Upper lobe of left lung (tissue), 6 donors: Measurements from ENCODE around the gene ANGEL2. TPM values are rescaled to one million over a fixed set of nuclear protein-coding genes. Genes with fewer than 3 reads are reported as not detected.
"Not testable (repeated sequence)": the region's sequence is repeated elsewhere in the genome, so short reads cannot be mapped to it uniquely, and the experiment has no call there.

Experiments used
- ATAC-seq, 2 donors: fragments of 200-7000 bp; cut with Tn5 transposase; one replicate each; pipeline ENCODE4 v1.9.1; 2022; ENCODE audit warnings: mild to moderate bottlenecking in 2 of 2, moderate library complexity in 2 of 2; ENCODE audit not compliant: low FRiP score in 2 of 2
- DNase-seq, 2 donors: peaks; one replicate each; pipeline ENCODE4 v3.0.0-alpha.2; 2019 to 2020
- H3K27ac ChIP-seq, 4 donors: fragments of 200-600 bp; sonication (generic); one replicate each; pipeline ENCODE4 v1.5.1; 2016 to 2019
- H3K27me3 ChIP-seq, 4 donors: fragments of 200-600 bp; sonication (generic); one replicate each; pipeline ENCODE4 v1.5.1; 2017 to 2019
- H3K36me3 ChIP-seq, 4 donors: fragments of 200-600 bp; sonication (generic); one replicate each; pipeline ENCODE4 v1.5.1; 2016 to 2019
- H3K4me1 ChIP-seq, 4 donors: fragments of 200-600 bp; sonication (generic); one replicate each; pipeline ENCODE4 v1.5.1; 2018 to 2019
- H3K4me3 ChIP-seq, 4 donors: fragments of 200-600 bp; sonication (generic); one replicate each; pipeline ENCODE4 v1.5.1; 2017 to 2019; ENCODE audit warnings: mild to moderate bottlenecking in 2 of 4, moderate library complexity in 1 of 4
- H3K9me3 ChIP-seq, 4 donors: fragments of 200-600 bp; sonication (generic); one replicate each; pipeline ENCODE4 v1.5.1; 2018 to 2019
- CTCF ChIP-seq, 6 experiments: fragments of 450-650 bp in 4 of 6; fragments of 200-600 bp in 2 of 6; sonication (generic) in 2 of 6; IDR thresholded peaks; one replicate each; pipeline ENCODE4 v1.5.1; 2016 to 2019; ENCODE audit warnings: antibody characterized with exemption in 6 of 6
- EP300 ChIP-seq, 4 donors: sonication (generic); formaldehyde crosslinking; IDR thresholded peaks; one replicate each; pipeline ENCODE4 v1.5.1; 2017; ENCODE audit warnings: antibody characterized with exemption in 4 of 4, control low read depth in 2 of 4
- POLR2A ChIP-seq, 4 donors: fragments of 450-650 bp; IDR thresholded peaks; one replicate each; pipeline ENCODE4 v1.5.1; 2016 to 2017; ENCODE audit warnings: antibody characterized with exemption in 4 of 4, mild to moderate bottlenecking in 2 of 4
- POLR2AphosphoS5 ChIP-seq, 2 donors: sonication (generic); formaldehyde crosslinking; IDR thresholded peaks; one replicate each; pipeline ENCODE4 v1.5.1; 2017; ENCODE audit warnings: antibody characterized with exemption in 2 of 2
- WGBS, 2 donors: methylation state at CpG; one replicate each; pipeline ENCODE4 v1.1.5; 2017 to 2018; 5-methylcytosine and 5-hydroxymethylcytosine counted together
- total RNA-seq, 6 donors: library from RNA; depleted of rRNA in 4 of 6; stranded (reverse); fragments of >200 nt in 4 of 6; gene quantifications; one replicate each; pipeline versions ENCODE4 v1.1.0 to v1.2.1, GENCODE V29; 2016 to 2021
- donor health status: DM: no; HTN: no; CAD: no; lungs with moderate emphysema.
- donor health status: DM: no; HTN: yes; CAD: no; lungs with severe emphysema.

The ANGEL2 gene
- total RNA-seq, 6 donors from 2014 or later = 29.4 to 68.7 (median 35.6) TPM

DNA sequence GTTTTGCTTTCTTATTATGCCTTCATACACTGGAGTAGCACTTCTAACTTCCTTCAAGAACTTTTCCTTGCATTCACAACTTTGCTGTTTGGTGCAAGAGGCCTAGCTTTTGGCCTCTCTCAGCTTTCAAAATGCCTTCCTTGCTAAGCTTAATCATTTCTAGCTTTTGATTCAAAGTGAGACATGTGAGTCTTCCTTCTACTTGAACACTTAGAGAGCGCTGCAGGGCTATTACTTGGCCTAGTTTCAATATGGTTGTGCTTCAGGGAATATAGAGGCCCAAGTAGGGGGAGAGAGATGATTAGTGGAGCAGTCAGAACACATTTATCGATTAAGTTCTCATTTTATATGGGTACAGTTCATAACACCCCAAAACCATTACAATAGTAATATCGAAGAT is 12.4 kb downstream of the ANGEL2 start:
- no peak for ATAC-seq
- H3K36me3 ChIP-seq = peaks cover 5 to 86% (median 48%) of the 10 kb centered on the region in 4 donors

DNA sequence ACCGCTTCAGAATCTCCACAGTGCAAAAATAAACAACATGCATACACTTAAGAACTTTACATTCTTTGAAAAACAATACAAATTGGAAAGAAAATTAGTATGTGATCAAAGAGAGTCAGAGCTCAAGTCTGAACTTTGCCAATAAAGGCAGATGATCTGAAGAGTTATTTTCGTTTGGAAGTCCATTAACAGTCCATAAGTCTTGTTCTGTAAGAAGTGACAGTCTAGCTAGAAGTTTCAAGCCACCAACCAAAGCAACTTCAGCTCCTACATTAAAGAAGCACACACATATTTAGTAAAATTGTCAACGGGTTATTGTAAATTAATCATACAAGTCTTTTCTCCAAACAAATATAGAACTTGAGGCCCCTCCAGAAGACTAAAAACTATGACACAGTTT is 20.7 kb downstream of the ANGEL2 start:
- TF ChIP-seq EP300 (IDR thresholded peaks at IDR 0.05) (no peak), CTCF (IDR thresholded peaks at IDR 0.05) (no peak), POLR2AphosphoS5 (IDR thresholded peaks at IDR 0.05) (no peak), POLR2A (IDR thresholded peaks at IDR 0.05) (no peak)
- DNase-seq = no peak
- no peak overlapping the region for H3K4me3 ChIP-seq
- H3K9me3 ChIP-seq = no peaks in the 10 kb centered on the region
- peaks cover 3 to 73% (median 24%) of the 10 kb centered on the region in 4 donors for H3K36me3 ChIP-seq
- H3K27me3 ChIP-seq = no peaks in the 10 kb centered on the region
- H3K4me1 ChIP-seq = no peaks in the 10 kb centered on the region
- no peak overlapping the region for H3K27ac ChIP-seq
- no peak for ATAC-seq
- WGBS, 2 donors = 79 to 84% methylated on average over 3 of the region's 3 CpGs

More for the DNA sequence above, 12.4 kb downstream of the ANGEL2 start:
- WGBS, 2 donors = 92 to 95% methylated on average over 3 of the region's 3 CpGs
- Histone ChIP-seq H3K27ac (no peak overlapping the region), H3K4me3 (no peak overlapping the region), H3K9me3 (no peaks in the 10 kb centered on the region), H3K27me3 (no peaks in the 10 kb centered on the region), H3K4me1 (no peaks in the 10 kb centered on the region)
- TF ChIP-seq EP300 (IDR thresholded peaks at IDR 0.05) (no peak), POLR2AphosphoS5 (IDR thresholded peaks at IDR 0.05) (no peak), POLR2A (IDR thresholded peaks at IDR 0.05) (no peak), CTCF (IDR thresholded peaks at IDR 0.05) (no peak)
- DNase-seq = no peak

DNA sequence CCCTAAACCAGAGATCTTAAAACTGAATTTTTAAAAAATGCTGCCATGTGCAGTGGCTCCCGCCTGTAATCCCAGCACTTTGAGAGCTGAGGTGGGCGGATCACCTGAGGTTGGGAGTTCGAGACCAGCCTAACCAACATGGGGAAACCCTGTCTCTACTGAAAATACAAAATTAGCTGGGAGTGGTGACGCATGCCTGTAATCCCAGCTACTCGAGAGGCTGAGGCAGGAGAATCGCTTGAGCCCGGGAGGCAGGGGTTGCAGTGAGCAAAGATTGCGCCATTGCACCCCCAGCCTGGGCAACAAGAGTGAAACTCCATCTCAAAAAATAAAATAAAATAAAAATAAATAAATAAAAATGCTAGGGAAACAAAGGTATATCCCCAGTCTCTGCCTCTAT is 21.7 kb downstream of the ANGEL2 start:
- not testable (repeated sequence) for DNase-seq, H3K4me1 ChIP-seq, H3K27me3 ChIP-seq, ATAC-seq, H3K9me3 ChIP-seq, H3K4me3 ChIP-seq, H3K27ac ChIP-seq
- WGBS, 2 donors = 98 to 99% methylated on average over 8 of the region's 8 CpGs
- peaks cover 3 to 74% (median 21%) of the 10 kb centered on the region in 4 donors for H3K36me3 ChIP-seq

DNA sequence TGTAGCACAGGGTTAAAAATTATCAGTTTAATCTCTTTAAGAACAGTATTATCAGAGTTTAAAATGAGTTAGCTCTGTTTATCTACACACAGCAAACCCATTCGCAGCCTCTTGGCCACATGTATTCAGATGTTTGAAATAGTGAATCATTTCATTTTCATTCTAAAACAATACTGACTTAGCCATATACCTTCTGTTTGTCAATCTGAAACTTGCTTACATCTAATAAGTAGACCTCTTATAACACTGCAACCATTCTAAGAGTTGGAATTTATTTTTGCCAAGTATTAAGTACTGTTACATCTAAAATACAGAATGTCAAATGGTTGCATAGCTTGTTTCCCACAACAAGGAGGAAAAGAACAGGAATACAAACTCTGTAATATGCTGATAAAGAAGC is 25.4 kb downstream of the ANGEL2 start:
- DNase-seq = no peak
- H3K36me3 ChIP-seq = peaks cover 0 to 42% (median 9%) of the 10 kb centered on the region in 4 donors
- TF ChIP-seq POLR2AphosphoS5 (IDR thresholded peaks at IDR 0.05) (no peak), POLR2A (IDR thresholded peaks at IDR 0.05) (no peak), CTCF (IDR thresholded peaks at IDR 0.05) (no peak), EP300 (IDR thresholded peaks at IDR 0.05) (no peak)
- H3K27me3 ChIP-seq = no peaks in the 10 kb centered on the region
- WGBS, 2 donors = 22 to 52% methylated on average over 1 of the region's 1 CpG
- H3K27ac ChIP-seq = no peak overlapping the region
- no peaks in the 10 kb centered on the region for H3K9me3 ChIP-seq
- H3K4me3 ChIP-seq = no peak overlapping the region
- H3K4me1 ChIP-seq = no peaks in the 10 kb centered on the region
- ATAC-seq = no peak

GRCh38 chr1:212987702-212988322 is 27.9 kb downstream of the ANGEL2 start:
- H3K4me1 ChIP-seq = no peaks in the 10 kb centered on the region
- peaks cover 0 to 22% (median 2%) of the 10 kb centered on the region in 4 donors for H3K36me3 ChIP-seq
- WGBS, 2 donors = 67 to 71% methylated on average over 6 of the region's 6 CpGs
- no peak for ATAC-seq
- TF ChIP-seq CTCF (IDR thresholded peaks at IDR 0.05) = no peak
- TF ChIP-seq POLR2AphosphoS5 (IDR thresholded peaks at IDR 0.05) = no peak
- no peak for TF ChIP-seq POLR2A (IDR thresholded peaks at IDR 0.05)
- no peak for TF ChIP-seq EP300 (IDR thresholded peaks at IDR 0.05)
- no peak overlapping the region for H3K4me3 ChIP-seq
- no peak for DNase-seq
- H3K9me3 ChIP-seq = no peaks in the 10 kb centered on the region
- H3K27me3 ChIP-seq = no peaks in the 10 kb centered on the region
- no peak overlapping the region for H3K27ac ChIP-seq
